PC-3 (cell line): Measurements from ENCODE around the gene KAT2A. TPM values are rescaled to one million over a fixed set of nuclear protein-coding genes. Genes with fewer than 3 reads are reported as not detected.

Experiments used
- ATAC-seq: fragments of 200-7000 bp; cut with Tn5 transposase; 2 replicates; pipeline ENCODE4 v1.9.1; 2020; ENCODE audit warnings: mild to moderate bottlenecking, moderate library complexity
- BruUV-seq: library from RNA; stranded (reverse); fragments of 400-500 nt; replicated peaks from 2 replicates; lab custom pipeline; 2021; lab: Mats Ljungman, UMichigan
- CTCF ChIA-PET: fragments of 300-600 bp; sonication (Branson Sonifier 250); formaldehyde crosslinking; loops from one replicate; lab custom pipeline; 2022; ENCODE audit warnings: antibody characterized with exemption; lab: Charles Lee
- POLR2A ChIA-PET: fragments of 300-600 bp; sonication (Branson Sonifier 250); formaldehyde crosslinking; loops from one replicate; lab custom pipeline; 2022; ENCODE audit warnings: antibody characterized with exemption; ENCODE audit not compliant: unreplicated experiment; lab: Charles Lee
- DNase-seq: peaks from one replicate; pipeline ENCODE4 v3.0.0-alpha.2; 2015
- H2AFZ ChIP-seq: fragments of 300-600 bp; sonication (generic); 2 replicates; pipeline ENCODE4 v1.6.0; 2016; ENCODE audit warnings: antibody characterized with exemption, low read length
- H3F3A ChIP-seq: fragments of 300-600 bp; sonication (generic); one replicate; pipeline ENCODE4 v1.6.0; 2017; ENCODE audit warnings: antibody characterized with exemption, low read length, control low read depth, mild to moderate bottlenecking; ENCODE audit not compliant: unreplicated experiment
- H3K27ac ChIP-seq: fragments of 300-600 bp; sonication (generic); 2 replicates; pipeline ENCODE4 v1.5.1; 2016; ENCODE audit warnings: mild to moderate bottlenecking, low read length
- H3K27me3 ChIP-seq: fragments of 300-600 bp; sonication (generic); 2 replicates; pipeline ENCODE4 v1.6.1; 2016; ENCODE audit warnings: low read length, mixed read lengths
- H3K36me3 ChIP-seq: fragments of 300-600 bp; sonication (generic); 2 replicates; pipeline ENCODE4 v1.6.1; 2016; ENCODE audit warnings: low read depth, mixed run types, low read length, mixed read lengths
- H3K4me1 ChIP-seq: fragments of 300-600 bp; sonication (generic); 2 replicates; pipeline ENCODE4 v1.5.1; 2016; ENCODE audit warnings: low read length; ENCODE audit not compliant: insufficient read depth
- H3K4me2 ChIP-seq: fragments of 300-600 bp; sonication (generic); 2 replicates; pipeline ENCODE4 v1.6.0; 2016; ENCODE audit warnings: low read length
- H3K4me3 ChIP-seq: fragments of 300-600 bp; sonication (generic); 2 replicates; pipeline ENCODE4 v1.5.1; 2016; ENCODE audit warnings: mild to moderate bottlenecking, low read length, mixed read lengths
- H3K79me2 ChIP-seq: fragments of 300-600 bp; sonication (generic); 2 replicates; pipeline ENCODE4 v1.6.1; 2017; ENCODE audit warnings: low read length, mixed read lengths
- H3K9ac ChIP-seq: fragments of 300-600 bp; sonication (generic); 2 replicates; pipeline ENCODE4 v1.6.0; 2016; ENCODE audit warnings: mild to moderate bottlenecking, low read length
- H3K9me2 ChIP-seq: fragments of 300-600 bp; sonication (generic); replicated peaks from 2 replicates; pipeline ENCODE4 v1.6.1; 2016; ENCODE audit warnings: mixed run types, low read length, mixed read lengths
- H3K9me3 ChIP-seq: fragments of 300-600 bp; sonication (generic); 2 replicates; pipeline ENCODE4 v1.6.1; 2016; ENCODE audit warnings: low read length, mixed read lengths
- H4K20me1 ChIP-seq: fragments of 300-600 bp; sonication (generic); 2 replicates; pipeline ENCODE4 v1.6.1; 2016; ENCODE audit warnings: low read length, mixed read lengths
- CTCF ChIP-seq: fragments of 300-600 bp; sonication (generic); conservative IDR thresholded peaks from 2 replicates; pipeline ENCODE4 v1.5.1; 2017; ENCODE audit warnings: antibody characterized with exemption, low read depth, mild to moderate bottlenecking, low read length
- EZH2 ChIP-seq: fragments of 300-600 bp; sonication (generic); IDR thresholded peaks from one replicate; pipeline ENCODE4 v1.6.1; 2017; ENCODE audit warnings: antibody characterized with exemption, mild to moderate bottlenecking, low read length; ENCODE audit not compliant: unreplicated experiment
- EZH2phosphoT487 ChIP-seq: fragments of 300-600 bp; sonication (generic); IDR thresholded peaks from 2 replicates; pipeline ENCODE4 v1.6.1; 2018; ENCODE audit warnings: mild to moderate bottlenecking, antibody characterized with exemption, low read length, borderline replicate concordance
- intact Hi-C: fragments of 100-400 bp; cut with micrococcal nuclease; formaldehyde crosslinking; loops from 2 replicates; pipeline ENCODE4 v1.9.0; 2023
- total RNA-seq: library from RNA; depleted of rRNA; stranded (reverse); fragments of >200 nt; gene quantifications from 2 replicates; pipeline ENCODE4 v1.2.3, GENCODE V29; 2014

KAT2A gene
- total RNA-seq, 1 experiment from 2014 or later, result not detected

GRCh38 chr17:42114118-42114517 lies 7.0 kb downstream of the KAT2A start:
- Histone ChIP-seq H3K9me2 (no peaks in the 10 kb centered on the region), H3F3A (no peaks in the 10 kb centered on the region), H3K27ac (no peak overlapping the region), H3K4me1 (no peaks in the 10 kb centered on the region), H3K4me2 (no peak overlapping the region), H3K9me3 (no peaks in the 10 kb centered on the region), H4K20me1 (no peaks in the 10 kb centered on the region), H3K36me3 (no peaks in the 10 kb centered on the region), H3K9ac (no peak overlapping the region), H3K4me3 (no peak overlapping the region), H3K27me3 (no peaks in the 10 kb centered on the region), H3K79me2 (no peaks in the 10 kb centered on the region), H2AFZ (no peak overlapping the region)
- ATAC-seq (no peak), DNase-seq (no peak)
- no TSS peak for BruUV-seq
- POLR2A ChIA-PET, result no interaction called here
- CTCF ChIA-PET, result no interaction called here
- intact Hi-C loops, result no loop called here
- TF ChIP-seq EZH2phosphoT487, result no peak
- TF ChIP-seq CTCF, result no peak
- no peak for TF ChIP-seq EZH2

- BruUV-seq, result no TSS peak
- Histone ChIP-seq H2AFZ (no peak overlapping the region), H3K79me2 (no peaks in the 10 kb centered on the region), H3K36me3 (no peaks in the 10 kb centered on the region), H4K20me1 (no peaks in the 10 kb centered on the region), H3K27me3 (no peaks in the 10 kb centered on the region), H3K9me3 (no peaks in the 10 kb centered on the region), H3K4me3 (no peak overlapping the region), H3K4me1 (no peaks in the 10 kb centered on the region), H3K9ac (no peak overlapping the region), H3K9me2 (no peaks in the 10 kb centered on the region), H3K27ac (no peak overlapping the region), H3K4me2 (no peak overlapping the region), H3F3A (no peaks in the 10 kb centered on the region)
- no peak for DNase-seq
- intact Hi-C loops, result no loop called here
- no peak for ATAC-seq
- no peak for TF ChIP-seq EZH2
- TF ChIP-seq CTCF, result no peak
- TF ChIP-seq EZH2phosphoT487, result no peak
- ChIA-PET POLR2A (no interaction called here), CTCF (no interaction called here)
Observed at GRCh38 chr17:42113293-42114069, 7.7 kb downstream of the KAT2A start.

- DNase-seq (no peak), ATAC-seq (no peak)
- no peak within 1 kb of the TSS for H3K9ac ChIP-seq
- CTCF ChIA-PET, result no interaction called here
- H3K9me3 ChIP-seq, result no peaks in the 10 kb centered on the region
- TF ChIP-seq CTCF, result no peak
- no peak for TF ChIP-seq EZH2
- TF ChIP-seq EZH2phosphoT487, result no peak
- H3K27me3 ChIP-seq, result no peaks in the 10 kb centered on the region
- H3K4me2 ChIP-seq, result no peak within 1 kb of the TSS
- no peak within 1 kb of the TSS for H2AFZ ChIP-seq
- no peak within 1 kb of the TSS for H3K4me3 ChIP-seq
- H3K79me2 ChIP-seq, result no peaks in the 10 kb centered on the region
- no peaks in the 10 kb centered on the region for H3K36me3 ChIP-seq
- H3K9me2 ChIP-seq, result no peaks in the 10 kb centered on the region
- no peaks in the 10 kb centered on the region for H4K20me1 ChIP-seq
- no TSS peak for BruUV-seq
- intact Hi-C loops, result no loop called here
- H3K27ac ChIP-seq, result no peak within 1 kb of the TSS
- POLR2A ChIA-PET, result no interaction called here
- no peaks in the 10 kb centered on the region for H3K4me1 ChIP-seq
- H3F3A ChIP-seq, result no peaks in the 10 kb centered on the region
Observed at GRCh38 chr17:42112552-42113176, 8.5 kb downstream of the KAT2A start, which contains the start of gene DHX58. TSS of gene DHX58 (minus strand) at chr17:42112714. CDS start at chr17:42111892, 822 bp downstream.
